ENCODE results near the gene RPRD2.

DNA sequence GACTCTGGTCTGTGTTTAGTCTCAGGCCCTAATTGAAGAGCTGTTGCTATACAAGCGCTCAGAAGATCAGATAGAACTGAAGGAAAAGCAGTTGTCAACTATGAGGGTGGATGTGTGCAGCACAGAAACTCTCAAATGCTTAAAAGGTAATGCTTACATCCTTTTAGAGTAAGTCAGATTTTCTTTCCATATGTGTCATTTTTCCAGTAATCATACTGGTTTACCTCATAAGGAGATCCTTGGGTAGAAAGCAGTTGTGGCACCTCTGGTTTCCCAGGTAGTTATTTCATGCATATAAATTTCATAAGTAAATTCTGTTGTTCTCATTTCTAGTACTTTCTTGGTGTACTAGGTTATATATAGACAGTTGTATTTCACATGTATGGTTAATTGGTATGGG lies 80.3 kb downstream of the RPRD2 start:
- TF ChIP-seq, protein P1, sequence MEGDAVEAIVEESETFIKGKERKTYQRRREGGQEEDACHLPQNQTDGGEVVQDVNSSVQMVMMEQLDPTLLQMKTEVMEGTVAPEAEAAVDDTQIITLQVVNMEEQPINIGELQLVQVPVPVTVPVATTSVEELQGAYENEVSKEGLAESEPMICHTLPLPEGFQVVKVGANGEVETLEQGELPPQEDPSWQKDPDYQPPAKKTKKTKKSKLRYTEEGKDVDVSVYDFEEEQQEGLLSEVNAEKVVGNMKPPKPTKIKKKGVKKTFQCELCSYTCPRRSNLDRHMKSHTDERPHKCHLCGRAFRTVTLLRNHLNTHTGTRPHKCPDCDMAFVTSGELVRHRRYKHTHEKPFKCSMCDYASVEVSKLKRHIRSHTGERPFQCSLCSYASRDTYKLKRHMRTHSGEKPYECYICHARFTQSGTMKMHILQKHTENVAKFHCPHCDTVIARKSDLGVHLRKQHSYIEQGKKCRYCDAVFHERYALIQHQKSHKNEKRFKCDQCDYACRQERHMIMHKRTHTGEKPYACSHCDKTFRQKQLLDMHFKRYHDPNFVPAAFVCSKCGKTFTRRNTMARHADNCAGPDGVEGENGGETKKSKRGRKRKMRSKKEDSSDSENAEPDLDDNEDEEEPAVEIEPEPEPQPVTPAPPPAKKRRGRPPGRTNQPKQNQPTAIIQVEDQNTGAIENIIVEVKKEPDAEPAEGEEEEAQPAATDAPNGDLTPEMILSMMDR (IDR thresholded peaks at IDR 0.05; ENCODE audit: insufficient read depth, low read depth, low read length), result no peak
- no peak for TF ChIP-seq EZH2 (IDR thresholded peaks at IDR 0.05; ENCODE audit: insufficient read depth, low read length)

Data from astrocyte (in vitro differentiated cells and primary cell).